Keratinocyte (primary cell): Measurements from ENCODE around the gene CNR2. TPM values are rescaled to one million over a fixed set of nuclear protein-coding genes. Genes with fewer than 3 reads are reported as not detected.
A peak's percentile ranks its signal among the peaks of the same experiment; 100 is the strongest.

Experiments
- DNase-seq: peaks from one replicate; pipeline ENCODE4 v3.0.0-alpha.2; 2011; ENCODE audit warnings: low read depth, missing footprints, low spot score
- FAIRE-seq: peaks from 2 replicates; lab custom pipeline; 2011; peaks lifted over from hg19 to GRCh38; lab: Jason Lieb, UNC
- H2AFZ ChIP-seq: 2 replicates; pipeline ENCODE4 v1.6.0; 2012; ENCODE audit warnings: low read length, control low read depth, inconsistent platforms; ENCODE audit not compliant: control insufficient read depth
- H3K27ac ChIP-seq: 2 replicates; pipeline ENCODE4 v1.5.1; 2011; ENCODE audit warnings: low read length; ENCODE audit not compliant: control insufficient read depth, insufficient read depth
- H3K27me3 ChIP-seq: 3 replicates; pipeline ENCODE4 v1.6.0; 2011; ENCODE audit warnings: low read length; ENCODE audit not compliant: control insufficient read depth, insufficient read depth; ENCODE audit errors: extremely low read depth
- H3K36me3 ChIP-seq, 2 experiments: 2 replicates in 1 of 2; 3 replicates in 1 of 2; pipeline ENCODE4 v1.5.1; 2011; ENCODE audit warnings: low read length in 2 of 2, mild to moderate bottlenecking in 1 of 2; ENCODE audit not compliant: control insufficient read depth in 2 of 2, insufficient read depth in 2 of 2; ENCODE audit errors: extremely low read depth in 1 of 2
- H3K4me1 ChIP-seq: 3 replicates; pipeline ENCODE4 v1.5.1; 2011; ENCODE audit warnings: low read length; ENCODE audit not compliant: control insufficient read depth, insufficient read depth; ENCODE audit errors: extremely low read depth
- H3K4me2 ChIP-seq: 3 replicates; pipeline ENCODE4 v1.6.0; 2011; ENCODE audit warnings: low read depth, low read length; ENCODE audit not compliant: control insufficient read depth, insufficient read depth; ENCODE audit errors: extremely low read depth
- H3K4me3 ChIP-seq, 3 experiments: fragments of 200-600 bp in 1 of 3; sonication (generic) in 1 of 3; 2 replicates in 2 of 3; 3 replicates in 1 of 3; pipeline ENCODE4 v1.5.1; 2011 to 2016; ENCODE audit warnings: low read length in 3 of 3, mild to moderate bottlenecking in 3 of 3, control low read depth in 2 of 3, inconsistent platforms in 1 of 3, low read depth in 1 of 3, mixed read lengths in 1 of 3, mixed run types in 1 of 3, moderate library complexity in 1 of 3; ENCODE audit not compliant: control insufficient read depth in 2 of 3, insufficient read depth in 2 of 3; ENCODE audit errors: extremely low read depth in 1 of 3
- H3K79me2 ChIP-seq: 2 replicates; pipeline ENCODE4 v1.6.0; 2012; ENCODE audit warnings: low read length; ENCODE audit not compliant: control insufficient read depth, insufficient read depth
- H3K9ac ChIP-seq: 3 replicates; pipeline ENCODE4 v1.6.0; 2011; ENCODE audit warnings: low read length; ENCODE audit not compliant: control insufficient read depth, insufficient read depth; ENCODE audit errors: extremely low read depth
- H3K9me1 ChIP-seq: 3 replicates; pipeline ENCODE4 v1.6.0; 2011; ENCODE audit warnings: low read length; ENCODE audit not compliant: control insufficient read depth, insufficient read depth; ENCODE audit errors: extremely low read depth
- H3K9me3 ChIP-seq: 2 replicates; pipeline ENCODE4 v1.5.1; 2012; ENCODE audit warnings: low read depth, low read length; ENCODE audit not compliant: control insufficient read depth
- H4K20me1 ChIP-seq: 3 replicates; pipeline ENCODE4 v1.6.0; 2011; ENCODE audit warnings: low read length; ENCODE audit not compliant: control insufficient read depth, insufficient read depth; ENCODE audit errors: extremely low read depth
- EZH2 ChIP-seq: IDR thresholded peaks from one replicate; pipeline ENCODE4 v1.6.1; 2012; ENCODE audit warnings: inconsistent platforms, mild to moderate bottlenecking, low read length, moderate library complexity
- dilution Hi-C: fragments of 300-500 bp; cut with MboI; formaldehyde crosslinking; loops from one replicate; pipeline ENCODE4 v1.7.0; 2020; ENCODE audit warnings: low sequenced_read_pairs; ENCODE audit not compliant: extremely low pct_ligation_motif_present
- polyA plus RNA-seq, 5 experiments: library from polyadenylated mRNA; depleted of rRNA in 3 of 5; stranded (reverse) in 3 of 5; stranded (forward) in 1 of 5; unstranded in 1 of 5; fragments of >200 nt; gene quantifications; 1 replicate in 1 of 5; 2 replicates in 3 of 5; 3 replicates in 1 of 5; pipeline versions ENCODE4 v1.2.1 to v1.2.3, GENCODE V29; 2011 to 2012; ENCODE audit warnings: missing spikeins in 2 of 5, low read depth in 1 of 5, low replicate concordance in 1 of 5
- TF ChIP-seq, protein P1 (sequence below), 3 experiments: IDR thresholded peaks in 1 of 3; conservative IDR thresholded peaks in 1 of 3; optimal IDR thresholded peaks in 1 of 3; 2 replicates in 2 of 3; 3 replicates in 1 of 3; pipeline versions ENCODE3 to v1.5.1; 2011; ENCODE audit warnings: low read length in 3 of 3, mild to moderate bottlenecking in 3 of 3, moderate library complexity in 2 of 3, control low read depth in 1 of 3, inconsistent platforms in 1 of 3; ENCODE audit not compliant: insufficient read depth in 2 of 3; ENCODE audit errors: extremely low read depth in 1 of 3

CNR2 gene
- polyA plus RNA-seq, 1 donor (not counting 4 experiments of a cell fraction or from before 2014, with no cell fraction given) = not detected

DNA sequence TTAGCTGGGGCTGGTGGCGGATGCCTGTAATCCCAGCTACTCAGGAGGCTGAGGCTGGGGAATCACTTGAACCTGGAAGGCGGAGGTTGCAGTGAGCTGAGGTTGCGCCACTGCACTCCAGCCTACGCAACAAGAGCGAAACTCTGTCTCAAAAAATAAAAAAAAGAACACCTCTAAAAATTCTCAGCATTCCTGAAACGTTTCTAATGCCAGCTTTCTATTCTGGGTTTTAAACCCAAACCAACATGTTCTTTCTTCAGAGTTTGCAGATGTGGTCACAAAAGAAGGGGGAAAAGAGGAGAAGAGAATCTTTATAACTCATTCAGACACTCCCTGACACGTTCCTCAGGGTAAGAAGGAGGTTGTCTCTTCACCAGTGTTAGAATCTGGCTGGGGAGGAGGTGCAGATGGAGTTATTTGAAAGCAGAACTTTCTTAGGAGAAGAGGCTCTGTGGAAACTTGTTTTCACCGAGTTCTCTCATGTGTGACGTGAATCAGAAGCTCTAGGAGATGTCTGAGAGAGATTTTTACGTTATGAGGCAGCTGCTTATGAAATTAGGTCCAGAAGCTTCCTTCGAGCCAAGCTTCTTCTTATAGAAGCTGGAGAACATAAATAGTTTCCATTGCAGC is 17.8 kb upstream of the CNR2 start:
- dilution Hi-C loops = no loop called here
- H3K36me3 ChIP-seq = no peaks in the 10 kb centered on the region
- no peak for DNase-seq
- H4K20me1 ChIP-seq = no peaks in the 10 kb centered on the region
- no peaks in the 10 kb centered on the region for H3K9me3 ChIP-seq
- H3K79me2 ChIP-seq = no peaks in the 10 kb centered on the region
- H3K27ac ChIP-seq = peak overlapping the region; percentile 21
- peak overlapping the region; percentile 4 for H2AFZ ChIP-seq
- H3K4me1 ChIP-seq = peaks cover 3% of the 10 kb centered on the region
- no peaks in the 10 kb centered on the region for H3K9me1 ChIP-seq
- H3K4me3 ChIP-seq = peak overlapping the region in 1 of 3 experiments; percentile 26
- no peak overlapping the region for H3K9ac ChIP-seq
- H3K4me2 ChIP-seq = peak overlapping the region; percentile 71
- FAIRE-seq = no peak
- peaks cover 8% of the 10 kb centered on the region for H3K27me3 ChIP-seq
- TF ChIP-seq, protein P1, sequence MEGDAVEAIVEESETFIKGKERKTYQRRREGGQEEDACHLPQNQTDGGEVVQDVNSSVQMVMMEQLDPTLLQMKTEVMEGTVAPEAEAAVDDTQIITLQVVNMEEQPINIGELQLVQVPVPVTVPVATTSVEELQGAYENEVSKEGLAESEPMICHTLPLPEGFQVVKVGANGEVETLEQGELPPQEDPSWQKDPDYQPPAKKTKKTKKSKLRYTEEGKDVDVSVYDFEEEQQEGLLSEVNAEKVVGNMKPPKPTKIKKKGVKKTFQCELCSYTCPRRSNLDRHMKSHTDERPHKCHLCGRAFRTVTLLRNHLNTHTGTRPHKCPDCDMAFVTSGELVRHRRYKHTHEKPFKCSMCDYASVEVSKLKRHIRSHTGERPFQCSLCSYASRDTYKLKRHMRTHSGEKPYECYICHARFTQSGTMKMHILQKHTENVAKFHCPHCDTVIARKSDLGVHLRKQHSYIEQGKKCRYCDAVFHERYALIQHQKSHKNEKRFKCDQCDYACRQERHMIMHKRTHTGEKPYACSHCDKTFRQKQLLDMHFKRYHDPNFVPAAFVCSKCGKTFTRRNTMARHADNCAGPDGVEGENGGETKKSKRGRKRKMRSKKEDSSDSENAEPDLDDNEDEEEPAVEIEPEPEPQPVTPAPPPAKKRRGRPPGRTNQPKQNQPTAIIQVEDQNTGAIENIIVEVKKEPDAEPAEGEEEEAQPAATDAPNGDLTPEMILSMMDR (optimal IDR thresholded peaks at IDR 0.05 in 1 of 3, IDR thresholded peaks at IDR 0.05 in 1 of 3, conservative IDR thresholded peaks at IDR 0.05 in 1 of 3; ENCODE audit: extremely low read depth in 1 of 3, insufficient read depth in 2 of 3, low read length in 3 of 3) = no peak
- no peak for TF ChIP-seq EZH2

DNA sequence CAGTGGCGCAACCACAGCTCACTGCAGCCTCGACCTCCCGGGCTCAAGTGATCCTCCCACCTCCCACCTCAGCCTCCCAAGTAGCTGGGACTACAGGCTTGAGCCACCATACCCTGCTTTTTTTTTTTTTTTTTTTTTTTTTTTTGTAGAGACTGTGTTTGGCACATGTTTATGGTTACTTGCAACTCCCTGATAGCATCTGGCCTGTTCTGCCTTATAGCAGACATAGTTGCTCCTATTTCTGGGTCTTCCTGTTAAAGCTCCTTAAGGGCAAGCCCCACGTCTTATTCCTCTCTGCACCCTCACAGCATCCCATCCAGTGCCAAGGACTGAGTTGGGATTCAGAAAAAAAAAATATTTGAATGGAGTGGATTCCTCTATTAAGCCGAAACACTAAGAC is 17.1 kb upstream of the CNR2 start:
- no peak overlapping the region for H3K4me3 ChIP-seq
- no peak for DNase-seq
- no peaks in the 10 kb centered on the region for H3K36me3 ChIP-seq
- peaks cover 8% of the 10 kb centered on the region for H3K27me3 ChIP-seq
- H3K4me1 ChIP-seq = peaks cover 3% of the 10 kb centered on the region
- no peaks in the 10 kb centered on the region for H3K9me1 ChIP-seq
- no peak for FAIRE-seq
- TF ChIP-seq, protein P1 (optimal IDR thresholded peaks at IDR 0.05 in 1 of 3, IDR thresholded peaks at IDR 0.05 in 1 of 3, conservative IDR thresholded peaks at IDR 0.05 in 1 of 3; ENCODE audit: extremely low read depth in 1 of 3, insufficient read depth in 2 of 3, low read length in 3 of 3) = no peak
- TF ChIP-seq EZH2 = no peak
- no peak overlapping the region for H3K9ac ChIP-seq
- H2AFZ ChIP-seq = no peak overlapping the region
- no peak overlapping the region for H3K27ac ChIP-seq
- H4K20me1 ChIP-seq = no peaks in the 10 kb centered on the region
- no peaks in the 10 kb centered on the region for H3K9me3 ChIP-seq
- no peak overlapping the region for H3K4me2 ChIP-seq
- dilution Hi-C loops = no loop called here
- no peaks in the 10 kb centered on the region for H3K79me2 ChIP-seq
